Loucy (cell line): ENCODE data around the gene LUM.

Experiments
- H2AFZ ChIP-seq: fragments of 200-600 bp; sonication (generic); 2 replicates; pipeline ENCODE4 v1.6.0; 2016; ENCODE audit warnings: antibody characterized with exemption, mild to moderate bottlenecking, low read length, moderate library complexity
- H3F3A ChIP-seq: fragments of 200-600 bp; 2 replicates; pipeline ENCODE4 v1.6.0; 2016; ENCODE audit warnings: antibody characterized with exemption, low read depth, mild to moderate bottlenecking
- H3K27me3 ChIP-seq: fragments of 200-600 bp; sonication (generic); 2 replicates; pipeline ENCODE4 v1.6.1; 2014; ENCODE audit warnings: low read length, mild to moderate bottlenecking; ENCODE audit not compliant: insufficient read depth, poor library complexity, severe bottlenecking
- H3K36me3 ChIP-seq: fragments of 200-600 bp; sonication (generic); 2 replicates; pipeline ENCODE4 v1.6.1; 2016; ENCODE audit warnings: low read length; ENCODE audit not compliant: insufficient read depth
- H3K4me1 ChIP-seq: fragments of 200-600 bp; sonication (generic); 2 replicates; pipeline ENCODE4 v1.5.1; 2014; ENCODE audit warnings: low read length, mild to moderate bottlenecking; ENCODE audit not compliant: insufficient read depth, poor library complexity, severe bottlenecking
- H3K4me2 ChIP-seq: fragments of 200-600 bp; sonication (generic); 2 replicates; pipeline ENCODE4 v1.6.0; 2014; ENCODE audit warnings: antibody characterized with exemption, low read length, low read depth, mild to moderate bottlenecking; ENCODE audit not compliant: poor library complexity, severe bottlenecking
- H3K4me3 ChIP-seq: fragments of 200-600 bp; sonication (generic); 2 replicates; pipeline ENCODE4 v1.5.1; 2014; ENCODE audit warnings: low read length, mild to moderate bottlenecking, mixed read lengths; ENCODE audit not compliant: poor library complexity, severe bottlenecking
- H3K79me2 ChIP-seq: fragments of 200-600 bp; sonication (generic); 2 replicates; pipeline ENCODE4 v1.6.1; 2014; ENCODE audit warnings: low read length; ENCODE audit not compliant: insufficient read depth
- H3K9ac ChIP-seq: fragments of 200-600 bp; sonication (generic); 2 replicates; pipeline ENCODE4 v1.6.0; 2014; ENCODE audit warnings: mild to moderate bottlenecking, low read depth, low read length, moderate library complexity; ENCODE audit not compliant: poor library complexity, severe bottlenecking
- H3K9me2 ChIP-seq: fragments of 200-600 bp; sonication (generic); replicated peaks from 2 replicates; pipeline ENCODE4 v1.6.1; 2016; ENCODE audit warnings: low read depth, low read length, mixed read lengths
- H3K9me3 ChIP-seq: fragments of 200-600 bp; sonication (generic); 2 replicates; pipeline ENCODE4 v1.6.1; 2014; ENCODE audit warnings: mild to moderate bottlenecking, antibody characterized with exemption, low read length, low read depth; ENCODE audit not compliant: insufficient read depth
- H4K20me1 ChIP-seq: fragments of 200-600 bp; sonication (generic); 2 replicates; pipeline ENCODE4 v1.6.0; 2014; ENCODE audit warnings: antibody characterized with exemption, low read length, mild to moderate bottlenecking; ENCODE audit not compliant: insufficient read depth, poor library complexity, severe bottlenecking
- EZH2phosphoT487 ChIP-seq: fragments of 200-600 bp; IDR thresholded peaks from 2 replicates; pipeline ENCODE4 v1.6.1; 2018; ENCODE audit warnings: antibody characterized with exemption, mild to moderate bottlenecking, moderate library complexity, borderline replicate concordance
- TF ChIP-seq, protein P1 (sequence below): fragments of 200-600 bp; sonication (generic); conservative IDR thresholded peaks from 2 replicates; pipeline ENCODE4 v1.5.1; 2014; ENCODE audit warnings: mild to moderate bottlenecking, antibody characterized with exemption, low read length

LUM gene

DNA sequence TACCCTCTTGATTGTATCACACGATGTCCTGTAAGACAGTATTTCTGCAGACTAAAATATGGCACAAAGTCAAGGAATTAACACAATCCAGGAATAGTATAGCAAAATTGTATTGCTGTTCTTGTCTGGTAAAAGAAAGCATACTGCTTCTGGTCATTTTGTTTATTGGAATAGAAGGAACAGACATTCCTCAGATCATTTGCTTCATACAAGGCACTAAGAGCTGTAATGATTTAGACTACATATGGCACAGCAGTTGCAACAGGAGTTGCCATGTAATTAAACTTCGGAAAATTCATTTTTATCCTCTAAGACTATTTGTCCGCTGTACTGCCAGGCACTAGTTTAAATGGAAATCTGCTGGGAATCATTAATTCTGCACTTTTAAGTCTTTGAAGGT lies 45.9 kb downstream of the LUM start:
- no peak for TF ChIP-seq EZH2phosphoT487
- TF ChIP-seq, protein P1, sequence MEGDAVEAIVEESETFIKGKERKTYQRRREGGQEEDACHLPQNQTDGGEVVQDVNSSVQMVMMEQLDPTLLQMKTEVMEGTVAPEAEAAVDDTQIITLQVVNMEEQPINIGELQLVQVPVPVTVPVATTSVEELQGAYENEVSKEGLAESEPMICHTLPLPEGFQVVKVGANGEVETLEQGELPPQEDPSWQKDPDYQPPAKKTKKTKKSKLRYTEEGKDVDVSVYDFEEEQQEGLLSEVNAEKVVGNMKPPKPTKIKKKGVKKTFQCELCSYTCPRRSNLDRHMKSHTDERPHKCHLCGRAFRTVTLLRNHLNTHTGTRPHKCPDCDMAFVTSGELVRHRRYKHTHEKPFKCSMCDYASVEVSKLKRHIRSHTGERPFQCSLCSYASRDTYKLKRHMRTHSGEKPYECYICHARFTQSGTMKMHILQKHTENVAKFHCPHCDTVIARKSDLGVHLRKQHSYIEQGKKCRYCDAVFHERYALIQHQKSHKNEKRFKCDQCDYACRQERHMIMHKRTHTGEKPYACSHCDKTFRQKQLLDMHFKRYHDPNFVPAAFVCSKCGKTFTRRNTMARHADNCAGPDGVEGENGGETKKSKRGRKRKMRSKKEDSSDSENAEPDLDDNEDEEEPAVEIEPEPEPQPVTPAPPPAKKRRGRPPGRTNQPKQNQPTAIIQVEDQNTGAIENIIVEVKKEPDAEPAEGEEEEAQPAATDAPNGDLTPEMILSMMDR = no peak
- H3K4me3 ChIP-seq = no peak overlapping the region
- H2AFZ ChIP-seq = no peak overlapping the region
- H3F3A ChIP-seq = no peaks in the 10 kb centered on the region
- H3K9me2 ChIP-seq = no peaks in the 10 kb centered on the region
- no peak overlapping the region for H3K4me2 ChIP-seq
- no peaks in the 10 kb centered on the region for H3K9me3 ChIP-seq
- no peaks in the 10 kb centered on the region for H3K4me1 ChIP-seq
- H3K9ac ChIP-seq = no peak overlapping the region
- no peaks in the 10 kb centered on the region for H3K79me2 ChIP-seq
- no peaks in the 10 kb centered on the region for H3K36me3 ChIP-seq
- H3K27me3 ChIP-seq = no peaks in the 10 kb centered on the region
- H4K20me1 ChIP-seq = no peaks in the 10 kb centered on the region

DNA sequence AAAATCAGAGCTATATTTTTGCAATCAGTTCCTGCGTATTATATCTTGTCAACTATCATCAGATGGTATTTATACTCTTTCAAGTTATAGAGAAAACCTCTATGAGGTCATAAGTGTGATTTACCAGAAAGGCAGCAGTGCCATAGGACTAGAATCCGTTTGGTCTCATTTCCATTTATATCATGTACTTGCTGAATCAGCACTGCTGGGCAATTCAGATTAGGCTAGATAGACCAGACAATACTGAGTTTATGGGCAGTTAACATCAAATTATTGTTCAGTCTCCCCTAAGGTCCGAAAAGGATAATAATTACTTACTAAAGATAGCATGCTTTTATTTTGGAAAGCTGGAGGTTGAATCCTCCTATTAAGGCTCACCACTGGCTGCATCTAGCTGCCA lies 46.7 kb downstream of the LUM start:
- no peaks in the 10 kb centered on the region for H3K27me3 ChIP-seq
- no peak overlapping the region for H3K4me3 ChIP-seq
- H3K9ac ChIP-seq = no peak overlapping the region
- no peaks in the 10 kb centered on the region for H4K20me1 ChIP-seq
- H3K79me2 ChIP-seq = no peaks in the 10 kb centered on the region
- no peak overlapping the region for H2AFZ ChIP-seq
- TF ChIP-seq EZH2phosphoT487 = no peak
- H3K4me2 ChIP-seq = no peak overlapping the region
- no peaks in the 10 kb centered on the region for H3F3A ChIP-seq
- no peaks in the 10 kb centered on the region for H3K9me2 ChIP-seq
- H3K36me3 ChIP-seq = no peaks in the 10 kb centered on the region
- H3K4me1 ChIP-seq = no peaks in the 10 kb centered on the region
- no peaks in the 10 kb centered on the region for H3K9me3 ChIP-seq

DNA sequence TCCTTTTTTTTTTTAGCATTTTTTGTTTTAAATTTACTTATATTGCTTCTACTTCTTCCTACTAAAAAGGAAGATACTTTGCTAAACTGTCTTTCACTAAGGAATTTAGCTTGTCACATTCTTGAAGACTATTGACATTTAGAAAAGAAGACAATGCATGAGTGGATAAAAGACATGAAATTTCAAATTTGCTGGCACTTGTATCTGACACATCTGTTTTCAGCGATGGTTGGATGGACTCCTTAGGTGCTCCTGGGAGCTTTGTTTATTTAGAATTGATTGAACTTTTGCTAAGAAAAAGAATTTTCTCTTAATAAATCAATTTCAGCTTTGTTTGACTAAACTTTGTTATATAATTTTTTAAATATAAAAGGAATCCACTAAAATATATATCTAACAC lies 50.2 kb downstream of the LUM start:
- TF ChIP-seq, protein P1 = no peak
- TF ChIP-seq EZH2phosphoT487 = no peak
- Histone ChIP-seq H3K9ac (no peak overlapping the region), H3K9me3 (no peaks in the 10 kb centered on the region), H3K4me2 (no peak overlapping the region), H3K4me1 (no peaks in the 10 kb centered on the region), H4K20me1 (no peaks in the 10 kb centered on the region), H3K79me2 (no peaks in the 10 kb centered on the region), H3K4me3 (no peak overlapping the region), H3K36me3 (no peaks in the 10 kb centered on the region), H2AFZ (no peak overlapping the region), H3K9me2 (no peaks in the 10 kb centered on the region), H3F3A (no peaks in the 10 kb centered on the region), H3K27me3 (no peaks in the 10 kb centered on the region)

DNA sequence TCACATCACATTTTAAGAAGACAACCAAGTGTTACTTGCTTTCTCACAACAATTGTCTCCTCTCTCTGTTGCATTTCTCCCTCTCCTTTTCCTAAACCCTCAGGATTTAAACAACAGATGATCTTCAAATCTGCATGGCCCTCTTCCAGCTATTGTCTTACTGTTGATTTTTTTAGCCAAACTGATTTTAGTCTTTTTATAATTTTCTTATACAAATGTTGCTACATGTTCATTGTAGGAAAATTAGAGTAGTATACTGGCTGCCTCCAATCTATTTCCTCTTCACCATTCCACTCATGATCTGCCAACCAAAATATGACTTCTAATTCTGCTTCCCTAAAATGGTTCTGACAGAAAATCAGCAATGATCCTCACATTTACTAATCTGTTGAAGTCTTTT lies 52.1 kb downstream of the LUM start:
- H3K36me3 ChIP-seq = no peaks in the 10 kb centered on the region
- no peak for TF ChIP-seq EZH2phosphoT487
- TF ChIP-seq, protein P1 = no peak
- H3K27me3 ChIP-seq = no peaks in the 10 kb centered on the region
- no peaks in the 10 kb centered on the region for H3K79me2 ChIP-seq
- no peaks in the 10 kb centered on the region for H3K9me3 ChIP-seq
- H3F3A ChIP-seq = no peaks in the 10 kb centered on the region
- no peak overlapping the region for H3K4me2 ChIP-seq
- no peaks in the 10 kb centered on the region for H3K4me1 ChIP-seq
- no peaks in the 10 kb centered on the region for H3K9me2 ChIP-seq
- H2AFZ ChIP-seq = no peak overlapping the region
- no peak overlapping the region for H3K4me3 ChIP-seq
- no peaks in the 10 kb centered on the region for H4K20me1 ChIP-seq
- no peak overlapping the region for H3K9ac ChIP-seq
